HepG2 (cell line): ENCODE measurements around the gene NDUFS6. TPM values are rescaled to one million over a fixed set of nuclear protein-coding genes. Genes with fewer than 3 reads are reported as not detected.

Experiments used
- MAZ ChIP-seq, 2 experiments: sonication (generic) in 1 of 2; formaldehyde crosslinking in 1 of 2; IDR thresholded peaks; 2 replicates each; pipeline versions ENCODE4 v1.5.0 to v1.6.1; 2012 to 2020; ENCODE audit warnings: low read depth in 2 of 2, mild to moderate bottlenecking in 2 of 2, borderline replicate concordance in 1 of 2, improper control_type of control experiment in 1 of 2, low read length in 1 of 2, missing genetic modification reagents in 1 of 2, moderate library complexity in 1 of 2
- NR2F6 ChIP-seq, 2 experiments: IDR thresholded peaks; 2 replicates each; pipeline ENCODE4 v1.6.1; 2016; ENCODE audit warnings: antibody characterized with exemption in 1 of 2, mild to moderate bottlenecking in 1 of 2
- SUZ12 ChIP-seq: fragments of 150-350 bp; IDR thresholded peaks from 2 replicates; pipeline ENCODE4 v1.6.1; 2014; ENCODE audit warnings: low read depth, low read length
- TOPORS ChIP-seq: sonication (generic); formaldehyde crosslinking; IDR thresholded peaks from 2 replicates; pipeline ENCODE4 v1.8.0; 2023; ENCODE audit warnings: mild to moderate bottlenecking, missing genetic modification reagents
- ZNF615 ChIP-seq: sonication (generic); formaldehyde crosslinking; IDR thresholded peaks from 2 replicates; pipeline ENCODE4 v1.5.0; 2020; ENCODE audit warnings: mild to moderate bottlenecking, missing genetic modification reagents, borderline replicate concordance
- ZNF784 ChIP-seq: sonication (generic); formaldehyde crosslinking; IDR thresholded peaks from 2 replicates; pipeline ENCODE4 v1.5.1; 2020; ENCODE audit warnings: missing genetic modification reagents, mild to moderate bottlenecking, borderline replicate concordance
- ZSCAN5A ChIP-seq: sonication (generic); formaldehyde crosslinking; IDR thresholded peaks from 2 replicates; pipeline ENCODE4 v1.8.0; 2022; ENCODE audit warnings: mild to moderate bottlenecking, missing genetic modification reagents, borderline replicate concordance
- polyA plus RNA-seq, 8 experiments: library from polyadenylated mRNA; depleted of rRNA in 3 of 8; stranded (reverse) in 7 of 8; unstranded in 1 of 8; fragments of >200 nt; fragmentation: Illumina TruSeq in 4 of 8; extraction: Trizol in 4 of 8; gene quantifications; 2 replicates each; pipeline versions ENCODE4 v1.2.1 to v1.2.3, GENCODE V29; 2011 to 2016; ENCODE audit warnings: low read depth in 4 of 8, missing spikeins in 1 of 8, mixed read lengths in 1 of 8; ENCODE audit not compliant: insufficient read depth in 1 of 8
- total RNA-seq, 5 experiments: library from RNA; depleted of rRNA; stranded (reverse); fragments of >200 nt; fragmentation: Illumina TruSeq; extraction: Trizol; gene quantifications; 2 replicates each; pipeline ENCODE4 v1.2.3, GENCODE V29; 2016; ENCODE audit warnings: low read depth in 1 of 5
- TF ChIP-seq, protein P1 (sequence below): sonication (generic); formaldehyde crosslinking; IDR thresholded peaks from 2 replicates; pipeline ENCODE4 v1.4.0; 2020; ENCODE audit warnings: low read depth, missing genetic modification reagents
- TF ChIP-seq, protein P2 (sequence below): sonication (generic); formaldehyde crosslinking; IDR thresholded peaks from 2 replicates; pipeline ENCODE4 v1.5.0; 2020; ENCODE audit warnings: mild to moderate bottlenecking, low read depth, missing genetic modification reagents, borderline replicate concordance
- TF ChIP-seq, protein P3 (sequence below): sonication (generic); formaldehyde crosslinking; IDR thresholded peaks from 2 replicates; pipeline ENCODE4 v1.5.1; 2020; ENCODE audit warnings: mild to moderate bottlenecking, missing genetic modification reagents, borderline replicate concordance
- TF ChIP-seq, protein P4 (sequence below): sonication (generic); formaldehyde crosslinking; IDR thresholded peaks from 2 replicates; pipeline ENCODE4 v1.4.0; 2020; ENCODE audit warnings: missing genetic modification reagents
- TF ChIP-seq, protein P5 (sequence below): sonication (generic); formaldehyde crosslinking; conservative IDR thresholded peaks from 2 replicates; pipeline ENCODE4 v1.4.0; 2020; ENCODE audit warnings: missing genetic modification reagents

The NDUFS6 gene
- total and polyA plus RNA-seq, 2 of the 13 experiments (the other 11 are each of a cell fraction or from before 2014, with no cell fraction given), result 23.7 to 50.4 TPM

DNA sequence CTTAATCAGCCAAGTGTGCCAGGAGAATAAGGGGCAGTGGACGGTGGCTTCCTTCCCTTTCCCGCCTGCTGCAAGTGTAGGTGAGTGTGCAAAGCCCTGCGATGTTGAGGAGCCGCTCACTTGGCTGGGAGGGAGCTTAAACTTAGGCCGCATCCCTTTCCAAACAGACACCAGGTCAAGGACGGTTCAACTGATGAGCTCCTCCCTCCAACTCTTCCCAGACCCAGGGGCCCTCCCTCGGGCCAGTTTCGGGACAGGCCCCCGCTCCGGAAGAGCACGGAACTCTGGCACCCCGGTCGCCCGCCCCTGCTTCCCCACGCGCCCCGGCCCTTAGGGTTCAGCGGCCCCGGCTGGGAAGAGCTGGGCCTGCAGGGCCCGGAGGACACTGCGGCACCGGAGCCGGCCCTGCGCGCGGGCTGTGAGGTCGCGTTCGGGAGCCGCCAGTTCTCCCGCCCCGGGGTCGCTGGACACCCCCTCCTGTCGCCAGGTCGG, 2.1 kb upstream of the NDUFS6 start (continued):
- TF ChIP-seq, protein P1, sequence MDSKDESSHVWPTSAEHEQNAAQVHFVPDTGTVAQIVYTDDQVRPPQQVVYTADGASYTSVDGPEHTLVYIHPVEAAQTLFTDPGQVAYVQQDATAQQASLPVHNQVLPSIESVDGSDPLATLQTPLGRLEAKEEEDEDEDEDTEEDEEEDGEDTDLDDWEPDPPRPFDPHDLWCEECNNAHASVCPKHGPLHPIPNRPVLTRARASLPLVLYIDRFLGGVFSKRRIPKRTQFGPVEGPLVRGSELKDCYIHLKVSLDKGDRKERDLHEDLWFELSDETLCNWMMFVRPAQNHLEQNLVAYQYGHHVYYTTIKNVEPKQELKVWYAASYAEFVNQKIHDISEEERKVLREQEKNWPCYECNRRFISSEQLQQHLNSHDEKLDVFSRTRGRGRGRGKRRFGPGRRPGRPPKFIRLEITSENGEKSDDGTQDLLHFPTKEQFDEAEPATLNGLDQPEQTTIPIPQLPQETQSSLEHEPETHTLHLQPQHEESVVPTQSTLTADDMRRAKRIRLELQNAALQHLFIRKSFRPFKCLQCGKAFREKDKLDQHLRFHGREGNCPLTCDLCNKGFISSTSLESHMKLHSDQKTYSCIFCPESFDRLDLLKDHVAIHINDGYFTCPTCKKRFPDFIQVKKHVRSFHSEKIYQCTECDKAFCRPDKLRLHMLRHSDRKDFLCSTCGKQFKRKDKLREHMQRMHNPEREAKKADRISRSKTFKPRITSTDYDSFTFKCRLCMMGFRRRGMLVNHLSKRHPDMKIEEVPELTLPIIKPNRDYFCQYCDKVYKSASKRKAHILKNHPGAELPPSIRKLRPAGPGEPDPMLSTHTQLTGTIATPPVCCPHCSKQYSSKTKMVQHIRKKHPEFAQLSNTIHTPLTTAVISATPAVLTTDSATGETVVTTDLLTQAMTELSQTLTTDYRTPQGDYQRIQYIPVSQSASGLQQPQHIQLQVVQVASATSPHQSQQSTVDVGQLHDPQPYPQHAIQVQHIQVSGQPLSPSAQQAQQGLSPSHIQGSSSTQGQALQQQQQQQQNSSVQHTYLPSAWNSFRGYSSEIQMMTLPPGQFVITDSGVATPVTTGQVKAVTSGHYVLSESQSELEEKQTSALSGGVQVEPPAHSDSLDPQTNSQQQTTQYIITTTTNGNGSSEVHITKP (CRISPR knock-in tag), result 0 out of 2 replicates have a peak, but pooled peaks have one; percentile 2
- TF ChIP-seq, protein P2, sequence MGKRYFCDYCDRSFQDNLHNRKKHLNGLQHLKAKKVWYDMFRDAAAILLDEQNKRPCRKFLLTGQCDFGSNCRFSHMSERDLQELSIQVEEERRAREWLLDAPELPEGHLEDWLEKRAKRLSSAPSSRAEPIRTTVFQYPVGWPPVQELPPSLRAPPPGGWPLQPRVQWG (CRISPR knock-in tag), result no peak
- TF ChIP-seq NR2F6 (IDR thresholded peaks at IDR 0.05) (peak; percentile 54; the same call in 1 of the 2 replicates), NR2F6 (CRISPR knock-in tag; IDR thresholded peaks at IDR 0.05) (peak; percentile 77), ZNF615 (CRISPR knock-in tag) (no peak), MAZ (IDR thresholded peaks at IDR 0.05; ENCODE audit: borderline replicate concordance, low read depth, low read length) (no peak), MAZ (CRISPR knock-in tag; IDR thresholded peaks at IDR 0.05; ENCODE audit: low read depth) (peak; percentile 26; the same call in 1 of the 2 replicates), ZNF784 (CRISPR knock-in tag) (no peak), ZSCAN5A (CRISPR knock-in tag) (0 out of 2 replicates have a peak, but pooled peaks have one; percentile 24), TOPORS (CRISPR knock-in tag) (no peak), SUZ12 (no peak)
- TF ChIP-seq, protein P3, sequence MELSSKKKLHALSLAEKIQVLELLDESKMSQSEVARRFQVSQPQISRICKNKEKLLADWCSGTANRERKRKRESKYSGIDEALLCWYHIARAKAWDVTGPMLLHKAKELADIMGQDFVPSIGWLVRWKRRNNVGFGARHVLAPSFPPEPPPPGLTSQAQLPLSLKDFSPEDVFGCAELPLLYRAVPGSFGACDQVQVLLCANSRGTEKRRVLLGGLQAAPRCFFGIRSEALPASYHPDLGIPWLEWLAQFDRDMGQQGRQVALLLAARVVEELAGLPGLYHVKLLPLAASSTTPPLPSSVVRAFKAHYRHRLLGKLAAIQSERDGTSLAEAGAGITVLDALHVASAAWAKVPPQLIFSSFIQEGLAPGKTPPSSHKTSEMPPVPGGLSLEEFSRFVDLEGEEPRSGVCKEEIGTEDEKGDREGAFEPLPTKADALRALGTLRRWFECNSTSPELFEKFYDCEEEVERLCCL (CRISPR knock-in tag), result no peak
- TF ChIP-seq, protein P4, sequence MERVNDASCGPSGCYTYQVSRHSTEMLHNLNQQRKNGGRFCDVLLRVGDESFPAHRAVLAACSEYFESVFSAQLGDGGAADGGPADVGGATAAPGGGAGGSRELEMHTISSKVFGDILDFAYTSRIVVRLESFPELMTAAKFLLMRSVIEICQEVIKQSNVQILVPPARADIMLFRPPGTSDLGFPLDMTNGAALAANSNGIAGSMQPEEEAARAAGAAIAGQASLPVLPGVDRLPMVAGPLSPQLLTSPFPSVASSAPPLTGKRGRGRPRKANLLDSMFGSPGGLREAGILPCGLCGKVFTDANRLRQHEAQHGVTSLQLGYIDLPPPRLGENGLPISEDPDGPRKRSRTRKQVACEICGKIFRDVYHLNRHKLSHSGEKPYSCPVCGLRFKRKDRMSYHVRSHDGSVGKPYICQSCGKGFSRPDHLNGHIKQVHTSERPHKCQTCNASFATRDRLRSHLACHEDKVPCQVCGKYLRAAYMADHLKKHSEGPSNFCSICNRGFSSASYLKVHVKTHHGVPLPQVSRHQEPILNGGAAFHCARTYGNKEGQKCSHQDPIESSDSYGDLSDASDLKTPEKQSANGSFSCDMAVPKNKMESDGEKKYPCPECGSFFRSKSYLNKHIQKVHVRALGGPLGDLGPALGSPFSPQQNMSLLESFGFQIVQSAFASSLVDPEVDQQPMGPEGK (CRISPR knock-in tag), result peak; percentile 58; the same call in 1 of the 2 replicates
- TF ChIP-seq, protein P5, sequence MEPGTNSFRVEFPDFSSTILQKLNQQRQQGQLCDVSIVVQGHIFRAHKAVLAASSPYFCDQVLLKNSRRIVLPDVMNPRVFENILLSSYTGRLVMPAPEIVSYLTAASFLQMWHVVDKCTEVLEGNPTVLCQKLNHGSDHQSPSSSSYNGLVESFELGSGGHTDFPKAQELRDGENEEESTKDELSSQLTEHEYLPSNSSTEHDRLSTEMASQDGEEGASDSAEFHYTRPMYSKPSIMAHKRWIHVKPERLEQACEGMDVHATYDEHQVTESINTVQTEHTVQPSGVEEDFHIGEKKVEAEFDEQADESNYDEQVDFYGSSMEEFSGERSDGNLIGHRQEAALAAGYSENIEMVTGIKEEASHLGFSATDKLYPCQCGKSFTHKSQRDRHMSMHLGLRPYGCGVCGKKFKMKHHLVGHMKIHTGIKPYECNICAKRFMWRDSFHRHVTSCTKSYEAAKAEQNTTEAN (CRISPR knock-in tag), result peak; percentile 62; the same call in 1 of the 2 replicates
